Peyer's patch (tissue), 4 donors: ENCODE data around the gene HIBCH. TPM values are rescaled to one million over a fixed set of nuclear protein-coding genes. Genes with fewer than 3 reads are reported as not detected.

ENCODE experiments used
- DNase-seq, 3 donors: peaks; one replicate each; pipeline ENCODE4 v3.0.0-alpha.2; 2017 to 2019
- H3K27ac ChIP-seq, 4 donors: fragments of 200-600 bp; sonication (generic); one replicate each; pipeline ENCODE4 v1.5.1; 2016 to 2019
- H3K27me3 ChIP-seq, 2 donors: fragments of 200-600 bp; sonication (generic); one replicate each; pipeline ENCODE4 v1.5.1; 2019
- H3K36me3 ChIP-seq, 3 donors: fragments of 200-600 bp; sonication (generic); one replicate each; pipeline ENCODE4 v1.5.1; 2016 to 2019
- H3K4me1 ChIP-seq, 4 donors: fragments of 200-600 bp; sonication (generic); one replicate each; pipeline ENCODE4 v1.5.1; 2016 to 2019
- H3K4me3 ChIP-seq, 4 donors: fragments of 200-600 bp; sonication (generic); 1 replicate in 3 of 4; 2 replicates in 1 of 4; pipeline ENCODE4 v1.5.1; 2016 to 2019; ENCODE audit warnings: mild to moderate bottlenecking in 1 of 4
- H3K9me3 ChIP-seq, 4 donors: fragments of 200-600 bp; sonication (generic); one replicate each; pipeline ENCODE4 v1.5.1; 2016 to 2019; ENCODE audit warnings: mild to moderate bottlenecking in 1 of 4
- CTCF ChIP-seq, 6 experiments: fragments of 450-650 bp in 4 of 6; fragments of 200-600 bp in 2 of 6; sonication (generic) in 1 of 6; IDR thresholded peaks; one replicate each; pipeline ENCODE4 v1.5.1; 2017 to 2019; ENCODE audit warnings: antibody characterized with exemption in 6 of 6, mild to moderate bottlenecking in 3 of 6, moderate library complexity in 1 of 6
- POLR2A ChIP-seq, 2 donors: fragments of 450-650 bp; IDR thresholded peaks; one replicate each; pipeline ENCODE4 v1.5.1; 2017; ENCODE audit warnings: antibody characterized with exemption in 2 of 2, mild to moderate bottlenecking in 2 of 2, moderate library complexity in 2 of 2
- total RNA-seq, 4 donors: library from RNA; depleted of rRNA; stranded (reverse); fragments of >200 nt; gene quantifications; one replicate each; pipeline ENCODE4 v1.1.0, GENCODE V29; 2016

Gene HIBCH
- total RNA-seq: 10 to 100 TPM; 20.0 to 38.8 (median 27.4) TPM

DNA sequence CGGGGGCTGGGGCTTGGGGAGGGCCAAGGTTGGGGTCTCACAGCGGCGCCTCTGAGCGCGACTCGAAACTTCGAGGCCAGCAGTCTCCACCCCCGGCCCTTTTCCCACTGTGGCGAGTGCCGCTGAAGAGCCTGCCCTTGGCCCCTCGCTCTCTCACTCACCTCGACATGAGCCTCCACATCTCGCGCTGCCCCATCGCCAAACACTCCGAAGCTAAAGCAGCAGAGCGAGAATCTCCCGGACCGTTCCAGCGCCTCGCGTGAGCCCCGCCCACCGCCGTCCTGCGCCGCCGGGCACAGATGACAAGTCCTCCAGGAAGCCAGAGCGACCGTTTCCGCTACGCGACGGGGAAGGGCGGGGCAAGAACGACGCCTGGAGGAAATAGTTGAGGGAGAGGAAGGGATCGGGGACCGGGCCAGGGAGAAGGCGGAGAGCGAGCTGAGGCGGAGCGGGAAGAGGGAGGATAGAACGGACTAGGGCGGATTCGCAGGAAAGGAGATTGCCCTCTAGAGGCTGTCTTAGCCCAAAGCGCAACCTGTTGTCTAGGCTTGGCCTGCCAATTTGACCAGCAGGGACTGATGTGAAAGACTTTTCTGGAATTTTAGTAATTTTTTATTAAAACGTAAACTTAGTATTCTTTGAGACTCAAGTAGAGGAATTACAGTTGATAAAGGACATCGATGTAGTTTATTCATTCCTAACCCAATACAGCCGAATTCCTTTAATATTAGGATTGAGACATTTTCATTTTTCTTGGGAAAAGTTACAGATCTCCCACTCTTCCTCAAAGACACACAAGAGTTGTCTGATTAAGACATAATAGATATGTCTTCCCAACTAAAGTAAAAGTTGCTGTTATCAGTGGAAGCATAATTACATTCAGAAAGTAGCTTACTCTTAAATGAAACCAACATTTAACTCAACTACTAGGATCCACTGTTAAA, at the start of gene HIBCH:
Gene HIBCH (minus strand): TSS at position 272 of the 944 bp plus-strand sequence. CDS start 76 bp downstream, at position 196.
- DNase-seq: peak; percentile 96 to 99 (median 99)
- TF ChIP-seq POLR2A (IDR thresholded peaks at IDR 0.05): peak; percentile 45 to 74
- TF ChIP-seq CTCF (IDR thresholded peaks at IDR 0.05): peak; percentile 1 to 82 (median 61)

GRCh38 chr2:190367091-190367490, 47.5 kb upstream of the HIBCH start:
- TF ChIP-seq CTCF (IDR thresholded peaks at IDR 0.05): no peak
- TF ChIP-seq POLR2A (IDR thresholded peaks at IDR 0.05): no peak
- no peaks in the 10 kb centered on the region for H3K4me1 ChIP-seq
- no peak overlapping the region for H3K4me3 ChIP-seq
- H3K27ac ChIP-seq: no peak overlapping the region
- no peaks in the 10 kb centered on the region for H3K27me3 ChIP-seq
- peaks cover 0 to 72% (median 0%) of the 10 kb centered on the region in 3 donors for H3K36me3 ChIP-seq
- no peak for DNase-seq
- no peaks in the 10 kb centered on the region for H3K9me3 ChIP-seq

More for the DNA sequence above, at the start of gene HIBCH:
- no peaks in the 10 kb centered on the region for H3K27me3 ChIP-seq
- peak within 1 kb of the TSS; percentile 58 to 79 (median 72) for H3K4me3 ChIP-seq
- H3K27ac ChIP-seq: peak within 1 kb of the TSS; percentile 77 to 92 (median 88)
- H3K9me3 ChIP-seq: no peaks in the 10 kb centered on the region
- peaks cover 0 to 12% (median 3%) of the 10 kb centered on the region in 4 donors for H3K4me1 ChIP-seq
- no peaks in the 10 kb centered on the region for H3K36me3 ChIP-seq

- no peaks in the 10 kb centered on the region for H3K27me3 ChIP-seq
- H3K4me3 ChIP-seq: no peak overlapping the region
- no peak overlapping the region for H3K27ac ChIP-seq
- peaks cover 0 to 74% (median 0%) of the 10 kb centered on the region in 3 donors for H3K36me3 ChIP-seq
- DNase-seq: no peak
- H3K9me3 ChIP-seq: no peaks in the 10 kb centered on the region
- H3K4me1 ChIP-seq: no peaks in the 10 kb centered on the region
- TF ChIP-seq POLR2A (IDR thresholded peaks at IDR 0.05): no peak
- TF ChIP-seq CTCF (IDR thresholded peaks at IDR 0.05): no peak
These were observed 46.7 kb upstream of the HIBCH start for GRCh38 chr2:190366248-190366753.

DNA sequence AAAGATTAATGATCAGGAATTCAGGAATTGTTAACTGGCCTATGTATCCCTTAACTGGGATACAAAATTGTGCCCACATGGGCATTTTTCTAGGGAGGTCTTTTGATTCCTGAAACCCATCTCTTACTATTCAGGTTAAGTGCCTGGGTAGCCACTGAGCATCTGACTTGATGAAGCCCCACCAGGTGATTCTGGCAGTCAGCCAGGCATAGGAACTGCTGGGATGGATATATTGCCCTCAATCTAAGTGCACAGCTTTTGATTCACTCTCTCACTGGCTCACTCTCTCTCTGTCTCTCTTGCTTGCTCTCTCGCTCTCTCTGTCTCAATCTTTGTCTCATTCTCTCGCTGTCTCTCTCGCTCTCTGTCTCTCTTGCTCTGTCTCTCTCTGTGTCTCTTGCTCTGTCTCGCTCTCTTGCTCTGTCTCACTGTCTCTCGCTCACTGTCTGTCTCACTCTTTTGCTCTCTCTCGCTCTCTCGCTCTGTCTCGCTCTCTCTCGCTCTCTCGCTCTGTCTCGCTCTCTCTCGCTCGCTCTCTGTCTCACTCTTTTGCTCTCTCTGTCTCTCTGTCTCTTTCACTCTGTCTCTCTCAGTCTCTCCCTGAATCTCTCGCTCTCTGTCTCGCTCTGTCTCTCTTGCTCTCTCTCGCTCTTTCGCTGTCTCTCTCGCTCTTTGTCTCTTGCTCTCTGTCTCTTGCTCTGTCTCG, 46.0 kb upstream of the HIBCH start:
- Histone ChIP-seq H3K27ac (no peak overlapping the region), H3K4me1 (peaks cover 0 to under 1% (median 0%) of the 10 kb centered on the region in 4 donors)
- TF ChIP-seq POLR2A (IDR thresholded peaks at IDR 0.05): no peak
- TF ChIP-seq CTCF (IDR thresholded peaks at IDR 0.05): no peak

DNA sequence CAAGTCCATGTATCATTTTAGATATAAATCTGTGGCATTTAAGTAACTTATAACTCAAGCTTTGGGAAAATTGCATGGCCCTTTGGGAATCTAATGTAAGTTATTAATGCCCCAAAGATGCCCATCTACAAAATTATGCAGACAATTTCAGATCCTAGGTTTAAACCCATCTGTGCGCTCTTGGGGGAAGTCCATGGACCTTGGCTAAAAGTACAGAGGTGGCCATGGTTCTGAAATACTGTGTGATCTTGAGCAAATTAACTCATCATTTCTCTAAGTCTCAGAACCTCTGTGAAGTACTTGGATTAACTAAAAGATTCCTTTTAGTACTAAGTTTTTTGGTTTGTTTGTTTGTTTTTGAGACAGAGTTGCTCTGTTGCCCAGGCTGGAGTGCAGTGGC, 43.3 kb upstream of the HIBCH start:
- Histone ChIP-seq H3K4me3 (no peak overlapping the region), H3K4me1 (peaks cover 0 to 25% (median 3%) of the 10 kb centered on the region in 4 donors), H3K27ac (no peak overlapping the region), H3K27me3 (no peaks in the 10 kb centered on the region), H3K9me3 (no peaks in the 10 kb centered on the region), H3K36me3 (peaks cover 0 to 44% (median 0%) of the 10 kb centered on the region in 3 donors)
- TF ChIP-seq POLR2A (IDR thresholded peaks at IDR 0.05) (no peak), CTCF (IDR thresholded peaks at IDR 0.05) (no peak)
- no peak for DNase-seq

More for the DNA sequence above, 46.0 kb upstream of the HIBCH start:
- Histone ChIP-seq H3K27me3 (no peaks in the 10 kb centered on the region), H3K36me3 (peaks cover 0 to 67% (median 0%) of the 10 kb centered on the region in 3 donors), H3K4me3 (no peak overlapping the region), H3K9me3 (no peaks in the 10 kb centered on the region)
- no peak for DNase-seq
